ENCODE results near the gene CEP68. TPM values are rescaled to one million over a fixed set of nuclear protein-coding genes. Genes with fewer than 3 reads are reported as not detected.

CEP68 gene
- 10 to 100 TPM; 13.3 to 14.0 TPM for total RNA-seq

GRCh38 chr2:65056215-65057053, at the start of gene CEP68:
TSS of gene CEP68 (plus strand) at chr2:65056416. CDS start at chr2:65069445, 13,029 bp downstream.

GRCh38 chr2:65129826-65130663, 73.8 kb downstream of the CEP68 start, which contains the start of gene RAB1A:
TSS of gene RAB1A (minus strand) at chr2:65130106. CDS start at chr2:65129915, 191 bp downstream.

Other genes with a start within 250 kb of the CEP68 start
- gene SLC1A4, start 67.0 kb upstream of the CEP68 start, total RNA-seq = 10 to 100 TPM; 44.3 to 44.5 TPM
- gene RAB1A, start 73.7 kb downstream of the CEP68 start, total RNA-seq = 10 to 100 TPM; 56.3 to 56.9 TPM
- gene ACTR2, start 171.4 kb downstream of the CEP68 start, total RNA-seq = 100 to 1,000 TPM; 441 to 446 TPM

Measured in activated naive CD4-positive, alpha-beta T cell treated with anti-CD3 and anti-CD28 coated beads, Interleukin-2, amount 10 ng/mL, durations not matched to agents 5 hours and 36 hours (primary cell).